ENCODE data around the gene PDE9A.

DNA sequence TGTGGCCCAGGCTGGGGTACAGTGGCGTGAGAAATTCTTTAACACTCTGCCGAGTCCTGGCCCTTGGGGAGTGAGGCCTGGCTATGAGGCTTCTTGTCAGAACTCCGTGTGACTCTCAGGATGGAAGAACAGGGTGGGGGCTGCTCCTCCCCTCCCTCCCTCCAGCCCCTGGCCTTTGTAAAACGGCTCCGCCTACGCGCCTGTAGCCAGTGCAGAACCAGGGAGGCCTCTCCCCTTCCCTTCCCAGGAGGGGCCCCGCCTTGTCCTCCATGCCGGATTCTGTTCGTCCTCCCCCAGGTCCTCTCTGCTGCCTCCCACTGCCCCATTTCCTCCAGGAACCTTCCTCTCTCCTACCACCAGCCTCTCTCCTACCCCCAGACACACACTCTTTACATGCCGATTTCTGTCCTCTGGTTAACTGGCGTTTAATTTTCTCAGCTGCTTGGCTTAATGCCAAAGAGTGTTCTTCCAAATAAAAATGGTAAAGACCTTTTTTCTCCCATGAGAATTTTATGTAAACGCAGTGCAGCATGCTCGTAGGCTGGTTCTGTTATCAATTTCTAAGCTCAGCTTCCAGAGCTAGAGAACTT, 21.0 kb downstream of the PDE9A start:
- TF ChIP-seq GABPA (IDR thresholded peaks at IDR 0.05; ENCODE audit: low read depth), result no peak
- TF ChIP-seq, protein P1, sequence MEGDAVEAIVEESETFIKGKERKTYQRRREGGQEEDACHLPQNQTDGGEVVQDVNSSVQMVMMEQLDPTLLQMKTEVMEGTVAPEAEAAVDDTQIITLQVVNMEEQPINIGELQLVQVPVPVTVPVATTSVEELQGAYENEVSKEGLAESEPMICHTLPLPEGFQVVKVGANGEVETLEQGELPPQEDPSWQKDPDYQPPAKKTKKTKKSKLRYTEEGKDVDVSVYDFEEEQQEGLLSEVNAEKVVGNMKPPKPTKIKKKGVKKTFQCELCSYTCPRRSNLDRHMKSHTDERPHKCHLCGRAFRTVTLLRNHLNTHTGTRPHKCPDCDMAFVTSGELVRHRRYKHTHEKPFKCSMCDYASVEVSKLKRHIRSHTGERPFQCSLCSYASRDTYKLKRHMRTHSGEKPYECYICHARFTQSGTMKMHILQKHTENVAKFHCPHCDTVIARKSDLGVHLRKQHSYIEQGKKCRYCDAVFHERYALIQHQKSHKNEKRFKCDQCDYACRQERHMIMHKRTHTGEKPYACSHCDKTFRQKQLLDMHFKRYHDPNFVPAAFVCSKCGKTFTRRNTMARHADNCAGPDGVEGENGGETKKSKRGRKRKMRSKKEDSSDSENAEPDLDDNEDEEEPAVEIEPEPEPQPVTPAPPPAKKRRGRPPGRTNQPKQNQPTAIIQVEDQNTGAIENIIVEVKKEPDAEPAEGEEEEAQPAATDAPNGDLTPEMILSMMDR (IDR thresholded peaks at IDR 0.05; ENCODE audit: insufficient read depth, low read length), result no peak
